Esophagus (tissue), 2 donors: ENCODE data around the gene SREBF2. TPM values are rescaled to one million over a fixed set of nuclear protein-coding genes. Genes with fewer than 3 reads are reported as not detected.

Experiments used
- H3K27ac ChIP-seq, 2 donors: one replicate each; pipeline ENCODE4 v1.5.1; 2013; ENCODE audit warnings: low read depth in 2 of 2, mild to moderate bottlenecking in 2 of 2, inconsistent platforms in 1 of 2, low read length in 1 of 2, moderate library complexity in 1 of 2
- H3K27me3 ChIP-seq, 2 donors: one replicate each; pipeline ENCODE4 v1.6.1; 2013; ENCODE audit warnings: low read length in 2 of 2, control low read depth in 1 of 2, mild to moderate bottlenecking in 1 of 2; ENCODE audit not compliant: insufficient read depth in 2 of 2, control insufficient read depth in 1 of 2
- H3K36me3 ChIP-seq, 2 donors: one replicate each; pipeline ENCODE4 v1.6.1; 2013; ENCODE audit warnings: low read length in 1 of 2; ENCODE audit not compliant: control insufficient read depth in 2 of 2, insufficient read depth in 2 of 2
- H3K4me1 ChIP-seq, 2 donors: one replicate each; pipeline ENCODE4 v1.6.1; 2013; ENCODE audit warnings: low read length in 1 of 2; ENCODE audit not compliant: control insufficient read depth in 2 of 2, insufficient read depth in 2 of 2
- H3K4me3 ChIP-seq, 2 donors: one replicate each; pipeline ENCODE4 v1.5.1; 2013; ENCODE audit warnings: low read length in 2 of 2, mild to moderate bottlenecking in 2 of 2, low read depth in 1 of 2, moderate library complexity in 1 of 2
- H3K9me3 ChIP-seq, 2 donors: one replicate each; pipeline ENCODE4 v1.6.1; 2013; ENCODE audit warnings: mild to moderate bottlenecking in 2 of 2, low read depth in 1 of 2, low read length in 1 of 2, moderate library complexity in 1 of 2; ENCODE audit not compliant: control insufficient read depth in 2 of 2, insufficient read depth in 1 of 2
- WGBS, 2 donors: extraction: QIAGEN DNeasy Blood & Tissue Kit; methylation state at CpG; one replicate each; pipeline ENCODE4 v1.1.7; 2013; 5-methylcytosine and 5-hydroxymethylcytosine counted together
- polyA plus RNA-seq, 2 donors: library from polyadenylated mRNA; stranded (reverse); fragments of 200-250 nt; gene quantifications; one replicate each; pipeline ENCODE4 v1.2.3, GENCODE V29; 2013
- donor health status: healthy with polysubstance abuse.
- donor health status: Bipolar disorder and iron deficiency.

The SREBF2 gene
- polyA plus RNA-seq, 2 donors = 66.4 to 76.4 TPM

DNA sequence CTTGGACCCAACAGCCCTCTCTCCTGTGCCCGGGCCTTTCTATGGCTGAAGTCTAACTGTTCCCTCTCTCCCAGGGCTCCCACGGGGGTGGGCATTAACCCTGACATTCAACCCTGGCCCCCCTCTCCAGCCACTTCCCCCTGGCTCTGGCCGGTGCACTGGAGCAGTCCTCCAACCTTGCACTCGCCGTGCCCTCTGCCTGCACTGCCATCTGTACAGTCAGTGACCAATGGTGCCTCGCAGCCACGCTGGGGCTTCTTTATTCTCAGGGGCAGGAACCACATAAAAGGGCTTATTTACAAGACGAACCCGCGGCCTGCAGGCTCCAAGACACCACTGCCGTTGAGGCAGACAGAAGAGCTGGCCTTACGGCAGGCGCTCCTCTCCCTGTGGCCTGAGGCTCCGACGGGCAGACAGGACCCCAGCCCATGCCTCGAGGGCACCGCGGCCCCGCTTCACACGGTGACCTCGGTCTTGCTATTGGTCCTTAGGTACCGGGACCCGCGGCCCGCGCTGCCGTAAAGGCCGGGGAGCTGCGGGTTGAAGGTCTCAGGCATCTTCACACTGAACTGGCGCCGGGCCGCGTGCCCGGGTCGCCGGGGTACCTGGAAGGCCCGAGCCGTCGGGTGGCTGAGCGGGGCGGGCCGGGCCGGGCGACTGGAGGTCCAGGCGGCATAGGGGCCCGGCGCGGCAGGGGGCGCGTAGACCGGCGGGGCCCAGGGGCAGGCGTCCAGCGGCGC, 76.6 kb downstream of the SREBF2 start:
- no peaks in the 10 kb centered on the region for H3K9me3 ChIP-seq
- peaks cover 7 to 8% of the 10 kb centered on the region in 2 donors for H3K4me1 ChIP-seq
- peaks cover 7 to 21% of the 10 kb centered on the region in 2 donors for H3K27me3 ChIP-seq
- H3K36me3 ChIP-seq = peaks cover 7 to 27% of the 10 kb centered on the region in 2 donors
- 28 to 32% methylated on average over 52 to 55 of the region's 55 CpGs for WGBS, 2 donors
- peak overlapping the region in 1 of 2 donors; percentile 26 for H3K4me3 ChIP-seq
- no peak overlapping the region for H3K27ac ChIP-seq

DNA sequence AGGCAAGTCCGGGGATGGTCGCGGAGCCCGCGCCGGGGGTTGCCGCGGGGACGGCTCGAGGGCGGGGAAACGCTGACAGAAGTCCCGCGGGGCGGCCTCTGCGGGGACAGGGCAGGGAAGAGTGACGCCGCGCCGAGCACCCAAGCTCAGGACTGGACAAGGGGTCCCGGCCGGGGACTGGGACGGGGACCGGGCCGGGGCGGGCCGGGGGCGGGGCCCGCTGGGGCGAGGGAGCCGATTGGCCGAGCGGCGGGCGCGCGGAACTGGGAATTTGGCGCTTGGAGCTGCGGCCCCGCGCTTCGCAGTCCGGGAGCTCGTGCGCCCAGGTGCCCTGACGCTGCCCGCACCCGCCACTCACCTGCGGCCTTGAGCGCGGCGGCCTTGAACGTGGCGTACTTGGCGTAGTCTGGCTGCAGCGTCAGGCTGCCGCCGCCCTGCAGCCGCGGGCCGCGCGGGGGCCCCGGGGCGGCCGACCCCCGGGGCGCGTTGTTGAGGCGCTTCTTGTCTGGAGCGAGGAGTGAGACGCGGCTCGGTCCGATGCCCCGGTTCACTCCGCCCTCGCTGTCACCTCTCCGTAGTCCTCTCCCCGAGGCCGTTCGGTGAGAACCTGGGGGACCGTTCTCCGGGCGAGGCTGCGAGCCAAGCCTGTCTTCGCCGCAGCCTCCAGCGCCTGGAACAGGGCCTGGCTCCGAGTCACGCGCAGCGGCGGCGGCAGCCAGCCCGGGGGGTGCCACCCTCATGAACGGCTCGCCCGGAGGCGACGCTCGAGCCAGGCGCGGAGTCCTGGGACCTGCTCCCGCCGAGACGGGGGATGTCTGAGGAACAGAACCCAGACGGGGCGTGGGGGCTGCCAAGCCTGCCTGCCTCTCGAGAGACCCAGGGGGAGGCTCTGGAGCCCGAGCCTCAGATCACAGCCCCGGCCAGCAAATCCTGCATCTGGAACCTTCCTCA, 77.4 kb downstream of the SREBF2 start:
- Histone ChIP-seq H3K27me3 (peaks cover 7 to 26% of the 10 kb centered on the region in 2 donors), H3K27ac (no peak overlapping the region), H3K36me3 (peaks cover 0 to 19% of the 10 kb centered on the region in 2 donors), H3K4me3 (peak overlapping the region in 1 of 2 donors; percentile 26), H3K4me1 (peaks cover 7 to 12% of the 10 kb centered on the region in 2 donors), H3K9me3 (no peaks in the 10 kb centered on the region)
- WGBS, 2 donors = 1% methylated on average over 90 to 112 of the region's 112 CpGs

DNA sequence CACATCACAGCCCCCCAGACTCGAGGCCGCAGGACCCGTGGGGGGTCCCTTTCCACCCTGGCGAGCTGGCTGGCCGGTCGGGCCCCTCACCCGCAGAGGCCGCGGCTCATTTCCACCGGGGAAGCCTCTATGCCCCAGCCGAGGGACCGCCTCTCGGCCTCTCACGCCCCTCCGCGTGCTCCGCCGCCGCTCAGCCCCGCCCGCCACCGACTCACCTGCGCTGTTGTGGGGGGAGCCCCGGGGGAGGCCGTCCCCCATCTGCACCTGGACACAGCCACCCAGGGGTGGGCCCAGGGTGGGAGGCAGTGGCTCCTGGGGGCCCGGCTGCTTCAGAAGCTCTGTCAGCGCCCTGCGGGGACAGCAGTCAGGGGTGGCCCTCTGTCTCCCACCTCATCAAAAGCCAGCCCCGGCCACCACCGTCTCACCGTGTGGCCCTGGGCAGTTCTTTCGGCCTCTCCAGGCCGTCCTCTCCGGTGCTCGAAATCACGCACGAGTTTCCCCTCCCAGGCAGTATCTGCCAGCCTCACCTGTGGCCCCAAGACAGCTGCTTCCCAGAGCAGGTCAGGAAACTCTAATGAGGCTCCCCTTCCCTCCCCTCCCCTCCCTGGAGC, 78.2 kb downstream of the SREBF2 start:
- Histone ChIP-seq H3K4me1 (peaks cover 7 to 13% of the 10 kb centered on the region in 2 donors), H3K4me3 (peak overlapping the region in 1 of 2 donors; percentile 26), H3K9me3 (no peaks in the 10 kb centered on the region), H3K27me3 (peaks cover 9 to 31% of the 10 kb centered on the region in 2 donors), H3K27ac (no peak overlapping the region), H3K36me3 (peaks cover 0 to 13% of the 10 kb centered on the region in 2 donors)
- 11% methylated on average over 32 to 37 of the region's 37 CpGs for WGBS, 2 donors

DNA sequence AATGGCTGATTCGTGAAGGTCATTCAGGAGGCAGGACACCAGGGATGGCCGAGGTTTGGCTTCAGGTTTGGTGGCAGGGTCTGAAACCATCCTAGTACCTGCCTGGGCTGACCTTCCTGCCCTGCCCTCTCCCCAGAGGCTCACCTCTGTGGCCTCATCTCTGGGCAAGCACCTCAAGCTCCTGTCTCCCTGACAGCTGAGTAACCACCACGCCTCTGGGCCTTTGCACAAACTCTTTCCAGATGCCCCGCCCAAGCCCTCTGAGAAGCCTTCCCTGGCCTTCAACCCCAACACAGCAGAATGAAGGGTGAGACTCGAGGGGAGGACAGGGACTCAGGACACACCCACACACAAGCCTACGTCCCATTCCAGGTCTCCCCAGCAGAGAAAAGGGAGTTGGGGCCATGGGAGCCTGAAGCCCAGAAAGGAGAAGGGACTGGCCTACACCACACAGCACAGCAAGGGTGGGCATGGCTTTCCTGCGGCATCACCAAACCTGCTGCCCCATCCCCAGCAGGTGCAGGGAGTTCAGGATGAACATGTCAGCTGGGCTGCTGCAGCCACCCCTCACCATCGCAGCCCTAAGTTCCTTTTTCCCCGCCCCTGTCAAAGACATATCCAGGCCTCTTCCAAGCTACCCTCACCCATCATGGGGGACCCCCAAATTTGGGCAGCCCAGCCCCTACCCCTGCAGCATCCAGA, 79.6 kb downstream of the SREBF2 start:
- Histone ChIP-seq H3K27me3 (peaks cover 9 to 31% of the 10 kb centered on the region in 2 donors), H3K4me1 (peaks cover 7 to 13% of the 10 kb centered on the region in 2 donors), H3K36me3 (peaks cover 0 to 6% of the 10 kb centered on the region in 2 donors), H3K9me3 (no peaks in the 10 kb centered on the region), H3K27ac (no peak overlapping the region), H3K4me3 (no peak overlapping the region)
- 70 to 81% methylated on average over 9 of the region's 9 CpGs for WGBS, 2 donors

DNA sequence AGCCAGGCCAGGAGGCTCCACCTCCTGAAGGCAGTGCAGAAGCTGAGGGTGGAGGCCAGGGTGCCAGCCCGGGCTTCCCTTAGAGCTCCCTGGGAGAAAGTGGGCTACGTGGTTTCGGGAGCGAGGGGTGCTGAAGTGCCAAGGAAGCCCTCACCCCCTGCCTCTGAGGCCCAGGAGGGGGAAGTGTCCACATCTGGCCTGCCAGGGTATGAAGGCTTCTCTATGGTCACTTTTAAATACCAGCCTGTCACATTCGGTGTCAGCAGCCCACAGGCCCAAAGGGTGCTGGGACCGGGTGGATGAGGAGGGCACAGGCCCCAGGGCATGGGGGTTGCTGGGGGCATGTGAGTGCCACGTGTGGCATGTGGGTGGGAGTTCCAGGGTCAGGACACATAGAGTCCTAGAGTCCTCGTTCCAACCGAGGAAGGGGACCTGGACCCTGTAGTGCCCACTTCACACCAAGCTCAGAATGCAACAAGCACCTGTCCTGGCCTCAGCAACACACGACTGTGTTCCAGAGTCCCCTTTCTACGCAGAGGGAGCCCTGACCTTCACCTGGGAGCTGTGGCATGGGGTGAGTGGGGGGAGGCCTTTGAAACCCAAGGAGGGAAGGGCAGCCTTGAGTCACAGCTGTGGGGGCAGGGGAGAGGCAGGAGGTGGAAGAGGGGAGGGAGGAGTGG, 80.3 kb downstream of the SREBF2 start:
- H3K4me1 ChIP-seq = peaks cover 7 to 13% of the 10 kb centered on the region in 2 donors
- no peak overlapping the region for H3K4me3 ChIP-seq
- WGBS, 2 donors = 69 to 74% methylated on average over 11 of the region's 11 CpGs
- no peaks in the 10 kb centered on the region for H3K9me3 ChIP-seq
- H3K27me3 ChIP-seq = peaks cover 9 to 31% of the 10 kb centered on the region in 2 donors
- H3K36me3 ChIP-seq = no peaks in the 10 kb centered on the region
- H3K27ac ChIP-seq = no peak overlapping the region

DNA sequence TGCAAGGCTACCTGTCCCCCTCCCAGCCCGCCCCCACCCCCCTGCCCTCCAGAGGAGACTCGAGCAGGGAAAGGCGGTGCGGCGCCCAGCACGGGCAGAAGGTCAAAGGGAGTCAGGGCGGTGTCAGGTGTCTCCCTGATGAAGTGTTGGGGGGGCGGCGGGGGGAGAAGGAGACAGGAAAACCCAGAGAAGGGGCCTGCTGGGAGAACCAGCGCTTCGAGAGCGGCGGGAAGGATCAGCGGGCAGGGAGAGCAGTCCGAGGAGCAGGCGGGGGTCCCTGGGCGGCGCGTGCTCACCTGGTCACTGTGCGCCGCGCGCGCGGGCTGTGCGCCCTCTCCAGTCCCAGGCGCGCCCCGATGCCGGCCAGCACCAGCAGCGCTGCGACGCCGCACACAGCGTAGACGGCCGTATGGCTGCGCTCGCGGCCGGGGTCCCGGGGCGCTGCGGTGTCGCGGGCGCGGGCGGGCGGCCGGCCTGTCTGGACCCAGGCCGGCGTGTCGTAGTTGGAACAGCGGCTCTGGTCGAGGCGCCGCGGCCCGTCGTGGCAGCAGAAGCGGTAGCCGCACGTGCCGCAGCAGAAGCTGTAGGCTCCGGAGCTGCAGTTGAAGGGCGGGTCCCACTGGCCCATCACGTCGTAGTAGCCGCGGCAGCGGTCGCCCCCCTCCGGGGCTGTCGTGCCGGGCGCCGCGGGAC, 81.1 kb downstream of the SREBF2 start:
- no peak overlapping the region for H3K27ac ChIP-seq
- H3K4me1 ChIP-seq = peaks cover 7 to 13% of the 10 kb centered on the region in 2 donors
- WGBS, 2 donors = 2 to 5% methylated on average over 59 to 79 of the region's 79 CpGs
- no peaks in the 10 kb centered on the region for H3K9me3 ChIP-seq
- H3K4me3 ChIP-seq = peak overlapping the region in 1 of 2 donors; percentile 46
- no peaks in the 10 kb centered on the region for H3K36me3 ChIP-seq
- H3K27me3 ChIP-seq = peaks cover 9 to 31% of the 10 kb centered on the region in 2 donors

DNA sequence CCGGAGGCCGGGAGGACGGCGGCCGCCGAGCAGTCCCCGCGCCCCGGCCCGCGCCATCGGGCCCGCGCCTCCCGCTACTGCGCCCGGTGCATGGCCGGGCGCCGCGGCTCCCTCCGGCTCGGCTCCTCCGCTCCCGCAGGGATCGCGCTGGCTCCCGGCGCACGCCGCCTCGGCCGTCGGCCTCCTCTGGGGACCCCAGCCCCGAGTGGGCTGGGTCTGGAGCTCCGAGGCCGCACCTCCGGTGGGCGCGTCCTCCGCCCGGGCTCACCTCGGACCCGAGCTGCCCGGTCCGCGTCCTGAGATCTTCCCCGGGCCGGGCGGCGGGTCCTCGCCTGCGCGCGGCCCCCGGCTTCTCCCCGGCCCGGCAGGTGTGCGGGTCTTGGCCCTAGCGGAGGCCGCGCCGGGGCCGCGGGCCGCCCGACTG, 81.7 kb downstream of the SREBF2 start:
- H3K36me3 ChIP-seq = no peaks in the 10 kb centered on the region
- WGBS, 2 donors = 0 to 1% methylated on average over 45 to 67 of the region's 67 CpGs
- peak overlapping the region; percentile 14 to 46 for H3K4me3 ChIP-seq
- peaks cover 7 to 16% of the 10 kb centered on the region in 2 donors for H3K4me1 ChIP-seq
- no peaks in the 10 kb centered on the region for H3K9me3 ChIP-seq
- peaks cover 9 to 31% of the 10 kb centered on the region in 2 donors for H3K27me3 ChIP-seq
- no peak overlapping the region for H3K27ac ChIP-seq

DNA sequence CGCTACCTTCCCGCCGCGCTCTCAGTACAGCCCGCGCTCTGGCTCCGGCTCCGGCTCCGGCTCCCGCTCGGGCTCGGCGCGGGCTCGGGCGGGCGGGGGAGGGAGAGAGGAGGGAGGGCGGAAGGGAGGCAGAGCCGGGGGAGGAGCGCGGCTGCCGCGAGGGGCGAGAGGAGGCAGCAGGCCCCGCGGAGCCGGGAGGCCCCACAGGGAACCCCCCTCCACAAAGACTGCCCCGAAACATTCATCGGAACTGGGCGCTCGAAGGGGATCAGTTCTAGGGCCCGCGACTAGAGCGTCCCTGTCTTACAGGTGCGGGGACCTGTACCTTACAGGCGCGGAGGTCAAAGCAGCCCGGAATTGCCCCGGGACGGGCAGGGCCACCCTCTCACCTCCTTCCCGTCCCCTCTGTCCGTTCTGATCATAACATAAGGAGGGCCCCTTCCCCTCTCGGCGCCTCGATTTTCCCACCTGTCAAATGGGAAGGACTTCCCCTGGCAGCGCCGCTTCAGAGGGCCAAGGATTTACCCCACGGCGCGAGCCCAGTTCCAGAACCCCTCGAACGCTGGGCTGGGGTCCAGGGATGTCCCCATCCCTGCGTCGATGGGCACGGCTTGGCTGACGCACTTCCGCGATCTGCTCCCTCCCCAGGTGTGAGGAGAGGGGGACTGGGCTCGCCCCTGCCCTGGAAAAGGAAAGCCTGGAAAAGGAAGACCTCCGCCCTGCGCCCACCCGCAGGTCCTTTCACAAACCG, 82.3 kb downstream of the SREBF2 start, which contains the start of gene SHISA8:
TSS of gene SHISA8 (minus strand) at position 40 of the 751 bp plus-strand sequence. CDS start 407 bp downstream, outside the sequence.
- Histone ChIP-seq H3K27ac (no peak within 1 kb of the TSS), H3K4me3 (peak within 1 kb of the TSS; percentile 21 to 46), H3K4me1 (peaks cover 6 to 17% of the 10 kb centered on the region in 2 donors), H3K27me3 (peaks cover 9 to 26% of the 10 kb centered on the region in 2 donors), H3K36me3 (no peaks in the 10 kb centered on the region), H3K9me3 (no peaks in the 10 kb centered on the region)
- WGBS, 2 donors = 10 to 12% methylated on average over 45 to 63 of the region's 63 CpGs
